ENCODE measurements around the gene KCNJ18.
"Not testable (repeated sequence)": the region's sequence is repeated elsewhere in the genome, so short reads cannot be mapped to it uniquely, and the experiment has no call there.

KCNJ18 gene

DNA sequence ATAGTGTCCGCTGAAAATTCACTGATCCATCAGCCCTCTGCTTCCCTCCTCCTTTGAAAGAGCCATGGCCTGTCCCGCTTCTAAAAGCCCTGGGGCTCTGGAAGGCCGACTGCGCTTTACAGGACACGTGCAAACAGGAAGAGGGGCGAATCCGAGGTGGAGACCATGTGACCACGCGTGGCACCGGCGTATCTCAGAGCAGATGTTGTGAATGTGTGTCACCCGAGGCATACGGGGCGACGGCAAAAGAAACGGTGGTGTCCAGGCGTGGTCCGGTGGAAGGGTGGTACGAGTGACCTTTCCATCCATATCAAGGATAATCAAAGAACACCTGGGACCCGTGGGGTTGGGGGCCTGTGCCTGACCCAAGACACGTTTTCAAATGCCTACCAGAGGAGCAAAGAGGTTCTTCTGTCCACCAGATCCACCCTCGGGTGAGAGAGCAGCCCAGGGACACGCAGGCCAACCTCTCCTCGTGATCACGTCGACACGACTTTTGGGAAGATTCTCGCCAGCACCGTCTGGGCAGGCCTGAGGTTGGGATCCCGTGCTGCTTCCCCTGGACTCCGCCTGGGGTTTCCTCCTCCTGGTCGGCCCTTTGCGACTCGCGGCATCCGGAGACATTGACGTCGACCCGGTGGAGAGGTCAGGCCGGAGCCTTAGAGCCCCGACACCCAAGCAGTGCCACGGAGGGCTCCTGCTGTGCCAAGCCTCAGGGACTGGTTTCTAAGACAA is 7.1 kb upstream of the KCNJ18 start:
- DNase-seq (ENCODE audit: low spot score), result not testable (repeated sequence)

DNA sequence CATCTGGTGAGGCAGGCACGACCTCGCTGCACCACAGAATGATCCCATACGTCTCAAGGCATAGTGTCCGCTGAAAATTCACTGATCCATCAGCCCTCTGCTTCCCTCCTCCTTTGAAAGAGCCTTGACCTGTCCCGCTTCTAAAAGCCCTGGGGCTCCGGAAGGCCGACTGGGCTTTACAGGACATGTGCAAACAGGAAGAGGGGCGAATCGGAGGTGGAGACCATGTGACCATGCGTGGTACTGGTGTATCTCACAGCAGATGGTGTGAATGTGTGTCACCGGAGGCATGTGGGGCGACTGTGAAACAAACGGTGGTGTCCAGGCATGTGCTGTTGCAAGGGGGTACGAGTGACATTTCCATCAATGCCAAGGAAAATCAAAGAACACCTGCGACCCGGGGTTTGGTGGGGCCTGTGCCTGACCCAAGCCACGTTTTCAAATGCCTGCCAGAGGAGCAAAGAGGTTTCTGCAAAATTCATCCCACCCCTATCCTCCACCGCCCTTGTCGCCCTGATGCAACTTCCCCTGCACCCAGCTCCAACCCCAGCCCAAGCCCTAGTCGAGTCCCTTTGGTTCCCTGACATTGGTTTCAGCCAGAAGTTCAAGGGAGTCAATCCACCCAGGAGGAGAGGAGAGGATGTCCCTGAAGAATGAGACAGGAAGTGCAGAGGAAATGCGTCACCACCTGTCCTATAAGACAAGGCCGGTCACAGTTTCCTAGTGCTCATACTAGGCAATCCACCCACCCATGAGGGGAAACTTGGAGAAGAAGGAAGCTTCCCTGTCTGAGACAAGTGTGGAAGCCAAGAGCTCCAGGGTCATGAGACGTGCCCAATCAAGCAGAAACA is 5.9 kb upstream of the KCNJ18 start:
- DNase-seq (ENCODE audit: low spot score), result no peak

DNA sequence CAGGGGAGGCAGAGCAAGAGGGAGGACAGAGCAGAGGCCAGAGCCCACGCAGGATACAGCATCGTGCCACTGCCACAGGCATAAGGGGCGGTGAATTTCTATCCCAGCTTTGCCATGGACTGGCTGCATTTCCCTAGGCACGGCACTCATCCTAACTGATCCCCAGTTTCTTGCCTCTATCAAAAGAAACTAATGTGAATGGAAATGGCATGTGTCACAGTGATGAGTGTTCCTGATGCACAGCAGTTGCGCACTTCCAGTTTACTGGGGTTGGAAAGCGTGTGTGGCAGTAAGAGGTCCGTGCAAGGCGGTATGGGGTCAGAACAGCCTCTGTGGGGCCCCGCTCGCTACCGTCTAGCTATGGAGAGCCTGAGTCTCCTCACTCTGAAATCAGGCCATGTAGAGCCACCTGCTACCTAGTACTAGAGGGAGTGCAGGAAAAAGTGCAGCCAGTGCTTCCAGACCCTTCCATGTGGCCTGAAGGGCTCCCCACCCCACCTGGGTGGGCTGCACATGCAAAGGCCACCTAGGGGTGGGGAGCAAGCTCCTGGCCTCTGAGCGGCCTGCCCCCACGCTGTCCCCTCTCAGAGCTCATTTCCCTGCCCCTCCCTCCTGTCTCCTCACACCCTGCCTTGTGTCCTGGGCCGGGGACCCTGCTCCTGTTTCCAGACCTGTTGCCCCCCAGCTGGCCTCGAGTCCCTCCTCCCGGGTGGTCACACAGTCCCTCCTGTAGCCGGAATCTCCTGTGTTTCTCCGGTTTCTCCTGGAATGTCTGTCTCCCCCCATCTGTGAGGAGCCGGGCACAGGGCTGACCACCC is 5.0 kb upstream of the KCNJ18 start:
- no peak for DNase-seq (ENCODE audit: low spot score)

DNA sequence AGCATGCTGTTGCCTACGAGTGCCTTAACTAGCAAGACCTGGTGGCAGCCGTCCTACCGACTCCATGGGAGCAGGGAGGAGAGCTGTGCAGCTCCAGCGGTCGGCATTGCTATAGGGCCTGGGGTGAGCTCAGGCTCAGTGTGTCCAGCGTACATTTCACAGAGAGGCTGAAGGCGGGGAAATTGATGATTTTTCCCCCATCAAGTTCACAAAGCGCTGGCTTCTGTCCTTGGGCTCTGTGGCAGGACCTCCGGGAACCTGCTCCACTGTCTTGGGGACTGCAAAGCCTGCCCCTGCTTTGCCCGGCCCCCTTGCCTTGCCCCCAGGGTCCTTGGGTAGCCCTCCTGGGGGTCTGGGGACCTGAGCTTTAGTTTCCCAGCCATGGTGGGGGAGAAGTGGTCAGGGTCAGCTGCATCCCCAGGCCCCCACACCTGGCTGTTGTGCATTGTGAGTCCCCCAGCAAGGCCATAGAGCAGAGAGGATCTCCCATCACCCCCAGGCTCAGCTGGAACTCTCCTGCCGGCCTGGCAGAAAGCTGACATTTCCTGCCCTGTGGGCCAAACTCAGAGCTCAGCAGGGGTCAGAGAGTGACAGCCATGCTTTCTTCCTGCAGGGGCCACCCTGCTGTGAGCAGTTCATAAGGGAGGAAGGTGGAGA is 3.9 kb upstream of the KCNJ18 start:
- no peak for DNase-seq (ENCODE audit: low spot score)

DNA sequence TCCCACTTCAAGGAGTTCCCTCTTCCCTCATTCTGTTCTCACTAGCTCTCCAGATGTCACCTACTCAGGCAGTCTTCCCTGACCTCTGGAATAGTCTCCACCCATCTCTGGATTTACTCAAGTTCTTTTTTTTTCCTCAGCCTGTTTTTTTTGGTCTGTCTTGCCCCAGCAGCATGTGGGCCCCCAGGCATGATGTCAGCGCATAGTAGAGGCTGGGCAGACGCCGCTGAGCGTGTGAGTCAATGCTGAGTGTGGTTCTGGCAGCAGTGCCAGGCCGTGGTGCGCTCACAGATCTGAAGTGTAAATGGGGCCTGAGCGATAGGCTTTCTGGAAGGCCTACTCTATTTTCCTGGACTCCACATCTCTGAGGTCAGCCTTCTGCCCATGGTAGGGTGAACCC is 2.7 kb upstream of the KCNJ18 start:
- DNase-seq (ENCODE audit: low spot score), result peak; percentile 85

DNA sequence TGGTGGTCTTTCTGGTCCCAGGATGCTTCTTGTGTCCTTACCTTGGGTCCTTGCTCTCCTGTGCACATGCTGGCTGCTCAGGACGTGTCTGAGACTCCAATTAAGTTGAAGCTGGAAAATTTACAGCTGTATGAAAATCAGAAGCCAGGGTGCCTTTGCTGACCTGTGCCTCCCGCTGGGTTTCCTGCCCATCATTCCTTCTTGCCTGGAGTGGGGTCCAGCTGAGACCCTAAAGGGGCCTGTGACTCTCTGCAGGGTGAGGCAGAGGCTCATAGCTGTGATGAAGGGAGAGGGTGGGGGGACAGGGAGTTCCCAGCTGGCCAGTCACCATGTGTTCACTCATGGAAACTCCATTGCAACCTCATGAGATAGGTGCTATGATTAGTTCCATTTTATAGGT is 1.5 kb upstream of the KCNJ18 start:
- DNase-seq (ENCODE audit: low spot score), result not testable (repeated sequence)

DNA sequence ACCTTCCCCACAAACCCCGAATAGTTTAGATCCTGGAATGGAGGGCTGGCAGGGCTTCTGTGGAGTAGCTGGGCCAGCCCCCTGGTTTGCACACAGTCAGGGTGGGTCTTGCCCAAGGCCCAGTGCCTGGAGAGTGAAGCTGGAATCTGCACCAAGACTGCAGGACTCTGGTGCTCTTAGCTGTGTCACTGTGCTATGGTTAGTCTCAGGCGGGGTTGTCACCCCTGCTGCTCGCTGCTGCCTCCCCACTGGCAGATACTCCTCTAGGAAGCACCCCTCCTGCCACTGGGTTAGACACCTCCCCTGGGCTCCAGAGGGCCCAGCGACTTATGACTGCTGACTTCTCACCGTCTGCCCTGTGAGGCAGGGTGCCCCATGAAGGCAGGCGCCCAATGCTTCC is 842 bp upstream of the KCNJ18 start:
- DNase-seq (ENCODE audit: low spot score), result not testable (repeated sequence)

DNA sequence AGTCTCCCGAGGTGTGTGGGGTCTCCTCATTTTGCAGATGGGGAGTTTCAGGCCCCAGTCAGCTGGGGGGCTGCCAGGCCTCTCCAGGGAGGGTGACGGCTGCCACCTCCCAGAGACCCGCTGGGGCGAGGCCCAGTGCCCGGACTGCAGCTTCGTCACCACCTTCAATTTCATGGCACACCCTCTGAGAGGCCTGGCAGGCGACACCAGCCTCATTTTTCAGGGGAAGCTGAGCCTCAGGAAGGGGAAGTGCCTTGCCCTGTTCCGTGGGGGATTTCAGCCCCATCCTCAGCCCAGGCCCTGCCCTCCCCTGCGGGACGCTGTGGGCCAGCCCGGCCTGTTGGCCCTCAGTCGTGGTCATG is 362 bp downstream of the KCNJ18 start:
- not testable (repeated sequence) for DNase-seq (ENCODE audit: low spot score)

DNA sequence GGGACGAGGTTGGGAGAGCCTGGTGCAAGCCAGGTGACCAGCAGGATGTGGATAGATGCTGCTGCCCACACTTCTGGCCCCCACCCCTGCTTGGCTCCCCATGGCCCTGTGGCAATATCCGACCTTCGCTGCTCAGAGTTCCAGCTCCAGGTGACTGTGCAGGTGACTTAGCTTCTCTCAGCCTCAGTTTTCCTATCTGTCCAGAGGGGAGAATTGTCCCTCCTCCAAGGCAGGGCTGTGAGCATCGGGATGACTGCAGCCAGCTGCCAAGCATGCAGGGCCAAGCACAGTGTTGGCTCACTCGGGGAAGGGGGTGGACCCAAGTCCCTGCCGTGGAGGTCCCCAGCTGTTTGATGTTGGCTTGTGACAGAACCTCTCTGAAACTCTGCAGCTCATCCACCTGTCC is 1.1 kb downstream of the KCNJ18 start:
- not testable (repeated sequence) for DNase-seq (ENCODE audit: low spot score)

DNA sequence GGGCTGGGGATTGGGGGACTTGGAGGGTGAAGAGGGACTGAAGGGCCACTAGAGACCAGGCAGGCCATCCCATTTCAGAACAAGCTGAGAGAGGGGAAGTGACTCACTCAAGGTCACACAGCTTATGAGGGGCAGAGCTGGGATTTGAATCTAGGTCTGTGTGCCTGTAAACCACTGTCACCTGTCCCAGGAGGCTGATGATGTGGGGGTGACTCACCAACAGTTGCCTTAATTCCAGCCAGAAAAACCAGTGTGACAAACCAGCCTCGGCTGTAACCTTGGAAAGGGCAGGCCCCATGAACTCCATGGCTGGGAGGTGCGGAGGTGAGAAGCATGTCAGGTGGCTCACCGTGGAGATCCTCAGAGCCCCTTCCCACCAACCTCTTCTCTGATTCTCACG is 1.6 kb downstream of the KCNJ18 start:
- DNase-seq (ENCODE audit: low spot score), result not testable (repeated sequence)

DNA sequence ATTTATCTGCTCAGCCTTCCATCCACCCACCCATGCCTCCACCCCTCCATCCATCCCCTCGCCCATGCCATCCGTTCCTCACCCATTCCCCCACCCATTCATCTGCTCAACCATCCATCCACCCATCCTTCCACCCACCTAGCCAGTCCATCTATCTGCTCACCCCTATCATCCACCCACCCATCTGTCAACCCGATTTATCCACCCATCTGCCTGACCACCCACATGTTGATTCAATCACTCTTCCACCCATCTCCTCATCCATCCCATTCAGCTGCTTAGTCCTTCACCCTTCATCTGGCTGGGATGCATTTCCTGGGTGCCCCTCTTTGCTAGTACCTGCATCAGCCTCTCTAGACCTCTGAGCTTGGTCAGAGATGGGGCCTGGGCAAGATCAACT is 3.9 kb downstream of the KCNJ18 start:
- not testable (repeated sequence) for DNase-seq (ENCODE audit: low spot score)

DNA sequence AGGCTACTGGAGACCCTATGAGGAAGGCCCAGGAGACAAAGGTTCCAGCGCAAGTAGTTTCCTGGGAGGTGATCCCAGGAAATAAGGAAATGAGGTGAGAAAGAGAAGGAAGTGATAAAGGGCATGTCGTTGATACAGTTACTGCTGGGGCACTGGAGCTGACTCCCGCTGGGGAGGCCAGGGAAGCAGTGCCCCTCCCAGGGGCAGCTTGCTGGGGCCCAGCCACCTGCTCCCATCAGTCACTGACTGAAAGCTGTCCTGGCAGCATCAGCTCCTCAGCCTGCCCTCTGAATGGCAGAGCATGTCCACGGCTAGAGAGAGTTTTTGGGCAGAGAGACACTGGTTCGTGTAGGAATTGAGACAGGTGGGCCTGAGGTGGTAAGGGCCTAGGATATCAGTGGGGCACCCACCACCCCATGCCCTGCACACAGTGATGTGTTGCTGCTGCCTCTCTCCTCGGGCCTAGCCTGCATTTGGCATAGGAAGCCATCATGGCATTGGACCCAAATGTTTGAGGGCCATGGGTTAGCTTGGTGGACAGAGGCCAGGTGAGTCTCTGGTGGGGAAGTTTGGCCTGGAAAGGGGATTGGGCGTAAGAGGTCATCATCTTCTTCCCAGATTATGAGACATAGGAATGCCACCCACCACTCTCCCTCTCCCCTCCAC is 4.7 kb downstream of the KCNJ18 start:
- not testable (repeated sequence) for DNase-seq (ENCODE audit: low spot score)

DNA sequence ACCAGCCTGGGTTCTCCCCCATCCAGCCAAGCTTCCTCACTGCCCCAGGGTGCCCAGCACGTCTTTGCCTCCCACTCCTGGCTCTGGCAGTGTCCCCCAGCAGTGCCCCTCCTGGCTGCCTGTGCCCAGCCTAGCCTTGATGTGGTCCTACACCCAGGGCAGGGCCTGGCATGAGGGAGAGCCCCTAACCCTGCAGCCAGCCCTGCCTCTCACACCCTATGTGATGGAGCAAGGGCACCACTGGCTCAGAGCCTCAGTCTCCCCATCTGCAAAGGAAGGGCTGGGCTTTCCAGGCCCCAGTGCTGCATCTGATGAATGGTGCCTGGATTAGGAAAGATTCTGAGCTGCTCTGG is 5.2 kb downstream of the KCNJ18 start:
- not testable (repeated sequence) for DNase-seq (ENCODE audit: low spot score)

DNA sequence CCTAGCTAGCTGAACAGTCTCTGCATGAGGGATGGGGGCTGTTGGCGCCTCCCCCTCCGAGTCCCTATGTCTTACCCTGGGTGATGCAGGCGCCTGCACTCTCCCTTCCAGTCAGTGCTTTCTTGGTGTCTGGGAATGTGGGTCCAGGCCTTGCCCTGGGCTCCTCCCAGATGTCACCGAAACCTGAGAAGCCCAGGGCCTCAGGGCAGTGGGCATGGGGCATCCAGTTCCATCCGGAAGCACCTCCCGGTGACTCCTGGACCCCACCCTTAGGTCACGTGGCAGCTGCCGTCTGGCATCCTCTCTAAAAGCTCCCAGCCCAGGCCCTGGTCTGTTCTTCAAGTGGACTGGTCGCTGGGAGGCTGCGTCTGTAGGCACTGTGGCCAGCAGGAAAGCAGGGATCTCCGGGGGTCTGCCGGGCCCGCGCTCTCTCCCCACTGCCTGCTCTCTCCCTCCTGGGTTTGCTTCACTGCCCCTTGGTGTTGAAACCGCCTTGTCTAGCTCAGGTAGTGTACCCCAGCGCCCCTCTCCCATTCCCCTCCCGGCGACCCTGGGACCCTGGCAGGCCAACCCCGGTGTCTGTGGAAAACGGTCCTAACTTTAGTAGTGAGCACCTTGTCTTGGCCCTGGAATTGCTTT is 6.2 kb downstream of the KCNJ18 start:
- not testable (repeated sequence) for DNase-seq (ENCODE audit: low spot score)

DNA sequence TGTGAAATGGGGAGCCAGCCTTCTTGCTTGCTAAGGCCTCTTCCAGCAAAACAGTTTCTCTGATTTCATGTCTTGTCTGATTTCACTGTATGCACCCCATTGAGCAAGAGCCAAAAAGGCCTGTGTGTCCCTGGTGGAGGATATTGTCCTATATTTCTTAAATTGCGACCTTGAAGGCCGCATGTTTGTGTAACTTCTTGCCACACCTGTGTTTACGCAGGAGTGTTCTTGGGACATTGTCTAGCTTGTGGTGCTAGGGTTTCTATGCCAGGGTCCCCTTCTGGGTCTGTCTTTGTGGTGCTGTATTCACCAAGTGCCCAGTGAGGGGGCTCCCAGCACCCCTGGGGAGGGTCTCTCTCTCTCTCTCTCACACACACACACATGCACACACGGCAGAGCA is 6.8 kb downstream of the KCNJ18 start:
- DNase-seq (ENCODE audit: low spot score), result not testable (repeated sequence)

DNA sequence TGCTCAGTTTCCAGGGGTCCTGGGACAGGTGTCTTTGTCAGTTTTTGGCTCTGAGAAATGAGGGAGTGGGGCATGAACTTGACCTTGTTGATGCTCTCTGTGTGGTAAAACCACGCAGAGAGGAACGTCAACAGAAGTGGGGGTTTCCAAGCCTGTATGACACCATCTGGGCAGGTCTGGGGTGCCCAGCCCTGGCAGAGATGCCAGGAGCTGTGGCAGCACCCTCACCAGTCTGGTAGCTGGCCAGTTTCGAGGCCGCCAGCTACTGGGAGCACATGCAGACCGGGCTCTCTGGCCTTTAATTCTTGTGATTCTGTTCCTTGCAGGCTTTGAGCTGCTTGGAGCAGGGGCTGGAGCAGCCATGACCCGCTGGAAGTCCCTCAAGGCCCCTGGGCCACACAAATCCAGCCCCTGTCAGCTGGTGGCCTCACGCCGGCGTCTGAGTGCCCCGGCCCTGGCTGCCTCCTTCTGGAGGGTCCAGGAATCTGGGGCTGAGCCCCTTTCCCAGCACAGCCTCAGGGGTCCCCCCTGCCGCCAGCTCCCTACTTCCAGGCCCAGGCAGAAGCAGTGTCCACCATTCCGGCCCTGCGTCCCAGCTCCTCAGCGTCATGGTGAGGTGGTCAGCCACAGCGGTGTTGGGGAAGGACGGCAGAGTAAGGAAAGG is 7.4 kb downstream of the KCNJ18 start:
- not testable (repeated sequence) for DNase-seq (ENCODE audit: low spot score)

DNA sequence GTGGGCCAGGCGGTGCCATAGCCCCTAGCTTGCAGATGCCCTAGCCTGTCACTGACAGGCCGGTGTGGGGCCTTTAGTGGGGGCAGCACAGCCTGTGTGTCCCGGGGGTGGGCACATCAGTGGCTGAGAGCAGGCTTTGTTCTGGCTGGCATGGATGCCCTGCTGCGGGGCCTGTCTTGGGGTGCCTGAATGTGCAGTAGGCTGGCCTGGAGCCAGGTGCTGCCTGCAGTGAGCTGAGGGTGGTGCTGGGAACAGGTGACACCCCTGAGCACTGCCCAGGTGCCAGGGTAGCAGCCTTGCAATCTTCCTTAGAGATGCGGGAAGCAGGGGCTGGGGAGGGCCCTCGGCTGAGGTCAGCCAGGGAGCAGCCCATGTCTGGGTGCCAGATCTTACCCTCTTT is 8.8 kb downstream of the KCNJ18 start:
- DNase-seq (ENCODE audit: low spot score), result not testable (repeated sequence)

DNA sequence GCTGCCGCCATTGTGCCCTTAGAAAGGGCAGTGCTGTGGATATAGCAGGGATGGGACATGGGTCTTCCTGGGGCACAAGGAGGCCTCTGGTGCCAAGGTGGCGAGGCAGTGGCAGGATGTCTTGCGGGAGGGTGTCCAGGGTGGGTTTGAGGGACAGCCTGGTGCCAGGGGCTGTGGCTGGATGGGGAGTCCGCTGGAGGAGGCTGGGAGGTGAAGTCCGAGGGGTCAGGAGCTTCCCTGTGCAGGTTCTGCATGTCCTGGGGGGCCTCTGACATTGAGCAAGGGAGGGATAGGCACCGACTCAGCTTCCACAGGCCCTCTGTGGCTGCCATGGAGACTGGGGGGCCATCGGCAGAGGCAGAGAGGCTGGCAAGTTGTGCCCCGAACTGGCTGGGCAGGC is 9.7 kb downstream of the KCNJ18 start:
- not testable (repeated sequence) for DNase-seq (ENCODE audit: low spot score)

DNA sequence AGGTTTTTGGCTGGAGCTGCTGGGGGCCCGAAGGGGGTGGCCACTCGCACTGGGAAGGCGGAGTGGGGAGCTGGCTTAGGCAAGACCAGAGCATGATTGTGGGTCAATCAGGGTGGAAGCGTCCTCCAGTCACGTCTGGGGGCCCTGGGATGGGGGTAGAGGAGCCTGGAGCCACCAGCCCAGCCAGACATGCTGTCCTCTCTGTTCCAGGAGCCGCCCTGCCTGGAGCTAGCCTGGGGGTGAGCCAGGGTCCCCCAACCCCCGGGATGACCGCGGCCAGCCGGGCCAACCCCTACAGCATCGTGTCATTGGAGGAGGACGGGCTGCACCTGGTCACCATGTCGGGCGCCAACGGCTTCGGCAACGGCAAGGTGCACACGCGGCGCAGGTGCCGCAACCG is 10.2 kb downstream of the KCNJ18 start:
- DNase-seq (ENCODE audit: low spot score), result not testable (repeated sequence)

DNA sequence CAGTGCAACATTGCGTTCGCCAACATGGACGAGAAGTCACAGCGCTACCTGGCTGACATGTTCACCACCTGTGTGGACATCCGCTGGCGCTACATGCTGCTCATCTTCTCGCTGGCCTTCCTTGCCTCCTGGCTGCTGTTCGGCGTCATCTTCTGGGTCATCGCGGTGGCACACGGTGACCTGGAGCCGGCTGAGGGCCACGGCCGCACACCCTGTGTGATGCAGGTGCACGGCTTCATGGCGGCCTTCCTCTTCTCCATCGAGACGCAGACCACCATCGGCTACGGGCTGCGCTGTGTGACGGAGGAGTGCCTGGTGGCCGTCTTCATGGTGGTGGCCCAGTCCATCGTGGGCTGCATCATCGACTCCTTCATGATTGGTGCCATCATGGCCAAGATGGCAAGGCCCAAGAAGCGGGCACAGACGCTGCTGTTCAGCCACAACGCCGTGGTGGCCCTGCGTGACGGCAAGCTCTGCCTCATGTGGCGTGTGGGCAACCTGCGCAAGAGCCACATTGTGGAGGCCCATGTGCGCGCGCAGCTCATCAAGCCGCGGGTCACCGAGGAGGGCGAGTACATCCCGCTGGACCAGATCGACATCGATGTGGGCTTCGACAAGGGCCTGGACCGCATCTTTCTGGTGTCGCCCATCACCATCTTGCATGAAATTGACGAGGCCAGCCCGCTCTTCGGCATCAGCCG is 10.8 kb downstream of the KCNJ18 start:
- DNase-seq (ENCODE audit: low spot score), result not testable (repeated sequence)
